K562 (cell line): Measurements from ENCODE around the gene TMEM273. TPM values are rescaled to one million over a fixed set of nuclear protein-coding genes. Genes with fewer than 3 reads are reported as not detected.

Source experiments
- ATF6 ChIP-seq: sonication (generic); formaldehyde crosslinking; IDR thresholded peaks from 2 replicates; pipeline ENCODE4 v1.4.0; 2020; ENCODE audit warnings: mild to moderate bottlenecking, missing genetic modification reagents
- BACH1 ChIP-seq: fragments of 200-800 bp; sonication (Bioruptor generic); IDR thresholded peaks from 2 replicates; pipeline ENCODE4 v1.6.1; 2016; ENCODE audit warnings: missing genetic modification characterization, missing compliant biosample characterization
- BRF1 ChIP-seq: IDR thresholded peaks from 3 replicates; pipeline ENCODE4 v1.6.1; 2011; ENCODE audit warnings: borderline replicate concordance, mild to moderate bottlenecking; ENCODE audit not compliant: insufficient read length; ENCODE audit errors: extremely low read depth
- E2F4 ChIP-seq: sonication (generic); formaldehyde crosslinking; IDR thresholded peaks from 2 replicates; pipeline ENCODE4 v1.8.0; 2022; ENCODE audit warnings: mild to moderate bottlenecking, low read depth, missing genetic modification reagents
- ELF1 ChIP-seq: fragments of 200-800 bp; sonication (Bioruptor generic); IDR thresholded peaks from 2 replicates; pipeline ENCODE4 v1.6.1; 2016; ENCODE audit warnings: missing genetic modification characterization, missing compliant biosample characterization
- ETV1 ChIP-seq: fragments of 450-650 bp; conservative IDR thresholded peaks from 2 replicates; pipeline ENCODE4 v1.6.1; 2016; ENCODE audit warnings: missing genetic modification characterization, control low read depth, low read depth, missing compliant biosample characterization
- FOXK1 ChIP-seq: sonication (generic); formaldehyde crosslinking; IDR thresholded peaks from 2 replicates; pipeline ENCODE4 v1.8.0; 2022; ENCODE audit warnings: missing genetic modification reagents, mild to moderate bottlenecking, borderline replicate concordance
- GABPA ChIP-seq: fragments of 200-800 bp; sonication (Bioruptor generic); conservative IDR thresholded peaks from 2 replicates; pipeline ENCODE4 v1.6.1; 2016; ENCODE audit warnings: low read depth, missing genetic modification characterization, missing compliant biosample characterization
- GATAD2A ChIP-seq: fragments of 450-650 bp; IDR thresholded peaks from 2 replicates; pipeline ENCODE4 v1.6.1; 2017
- HDAC1 ChIP-seq, 2 experiments: fragments of 450-650 bp; IDR thresholded peaks; 2 replicates each; pipeline ENCODE4 v1.6.1; 2016 to 2017; ENCODE audit warnings: inconsistent platforms in 1 of 2, mild to moderate bottlenecking in 1 of 2, moderate library complexity in 1 of 2
- LEF1 ChIP-seq: fragments of 450-650 bp; IDR thresholded peaks from 2 replicates; pipeline ENCODE4 v1.6.1; 2016; ENCODE audit warnings: mild to moderate bottlenecking
- NR4A1 ChIP-seq, 2 experiments: fragments of 250-450 bp in 1 of 2; fragments of 450-650 bp in 1 of 2; sonication (Bioruptor Pico) in 1 of 2; IDR thresholded peaks; 2 replicates each; pipeline versions ENCODE4 v1.4.0 to v1.6.1; 2016 to 2020; ENCODE audit warnings: mild to moderate bottlenecking in 2 of 2, missing compliant biosample characterization in 1 of 2, missing genetic modification characterization in 1 of 2, moderate library complexity in 1 of 2
- PCBP1 ChIP-seq: fragments of 200-400 bp; formaldehyde crosslinking; IDR thresholded peaks from 2 replicates; pipeline ENCODE4 v1.6.1; 2018; ENCODE audit warnings: mild to moderate bottlenecking, low read depth, low read length; ENCODE audit not compliant: poor library complexity, severe bottlenecking
- RBM25 ChIP-seq: fragments of 200-400 bp; formaldehyde crosslinking; IDR thresholded peaks from 2 replicates; pipeline ENCODE4 v1.6.1; 2018; ENCODE audit warnings: low read length, low read depth, moderate library complexity; ENCODE audit not compliant: severe bottlenecking
- SMARCE1 ChIP-seq: fragments of 450-650 bp; IDR thresholded peaks from 2 replicates; pipeline ENCODE4 v1.7.1; 2016; ENCODE audit warnings: mild to moderate bottlenecking
- SP2 ChIP-seq: IDR thresholded peaks from 2 replicates; pipeline ENCODE4 v1.6.1; 2011; ENCODE audit warnings: mild to moderate bottlenecking, low read depth, low read length, moderate library complexity; ENCODE audit not compliant: poor library complexity, severe bottlenecking; ENCODE audit errors: extremely low read depth
- TOE1 ChIP-seq, 2 experiments: fragments of 450-650 bp in 1 of 2; sonication (generic) in 1 of 2; formaldehyde crosslinking in 1 of 2; IDR thresholded peaks; 2 replicates each; pipeline versions ENCODE4 v1.7.1 to v1.8.0; 2016 to 2022; ENCODE audit warnings: borderline replicate concordance in 2 of 2, mild to moderate bottlenecking in 2 of 2, antibody characterized with exemption in 1 of 2, inconsistent platforms in 1 of 2, low read depth in 1 of 2, missing genetic modification reagents in 1 of 2, moderate library complexity in 1 of 2
- ZFX ChIP-seq: sonication (generic); formaldehyde crosslinking; IDR thresholded peaks from 2 replicates; pipeline ENCODE4 v1.8.0; 2022; ENCODE audit warnings: mild to moderate bottlenecking, missing genetic modification reagents, moderate library complexity
- ZNF124 ChIP-seq: sonication (generic); formaldehyde crosslinking; IDR thresholded peaks from 2 replicates; pipeline ENCODE4 v1.8.1; 2022; ENCODE audit warnings: missing genetic modification reagents
- ZNF134 ChIP-seq: fragments of 250-450 bp; sonication (Bioruptor Pico); conservative IDR thresholded peaks from 2 replicates; pipeline ENCODE4 v1.4.0; 2020
- ZNF140 ChIP-seq: fragments of 250-450 bp; sonication (Bioruptor Pico); IDR thresholded peaks from 2 replicates; pipeline ENCODE4 v1.8.0; 2021; ENCODE audit warnings: moderate library complexity, mild to moderate bottlenecking, inconsistent platforms
- ZNF395 ChIP-seq: fragments of 200-800 bp; sonication (Bioruptor generic); IDR thresholded peaks from 2 replicates; pipeline ENCODE4 v1.6.1; 2017; ENCODE audit warnings: missing genetic modification characterization, missing compliant biosample characterization
- ZNF561 ChIP-seq: fragments of 450-650 bp; formaldehyde crosslinking; conservative IDR thresholded peaks from 2 replicates; pipeline ENCODE4 v1.4.0; 2020; ENCODE audit warnings: mild to moderate bottlenecking, moderate library complexity
- polyA plus RNA-seq, 8 experiments: library from polyadenylated mRNA; depleted of rRNA in 4 of 8; stranded (reverse) in 5 of 8; unstranded in 3 of 8; fragments of >200 nt; fragmentation: Nextera tagmentation in 2 of 8; fragmentation: Illumina TruSeq in 1 of 8; extraction: Ambion mirVana in 2 of 8; extraction: Trizol in 1 of 8; gene quantifications; 2 replicates each; pipeline versions ENCODE4 v1.2.1 to v1.2.3, GENCODE V29; 2011 to 2014; ENCODE audit warnings: inconsistent platforms in 1 of 8, missing spikeins in 1 of 8
- total RNA-seq, 7 experiments: library from RNA; depleted of rRNA in 6 of 7; stranded (reverse); fragments of >200 nt in 6 of 7; fragmentation: Illumina TruSeq in 2 of 7; extraction: Trizol in 2 of 7; gene quantifications; 2 replicates each; pipeline versions ENCODE4 v1.2.1 to v1.2.3, GENCODE V29; 2011 to 2021; ENCODE audit warnings: low replicate concordance in 1 of 7

TMEM273 gene
- total and polyA plus RNA-seq, 9 of the 15 experiments (the other 6 are each of a cell fraction or from before 2014, with no cell fraction given): 39.2 to 131 (median 95.6) TPM

- TF ChIP-seq RBM25 (no peak), LEF1 (peak; percentile 62; the same call in 1 of the 2 replicates), ZNF140 (no peak), TOE1 (IDR thresholded peaks at IDR 0.05; ENCODE audit: borderline replicate concordance) (no peak; the same call in 1 of the 2 replicates), TOE1 (CRISPR knock-in tag; IDR thresholded peaks at IDR 0.05; ENCODE audit: borderline replicate concordance, low read depth) (no peak), ETV1 (tag) (0 out of 2 replicates have a peak, but pooled peaks have one; percentile 15), BACH1 (peak; percentile 74; the same call in 1 of the 2 replicates), BRF1 (no peak), ZNF561 (CRISPR knock-in tag) (no peak), GABPA (tag) (peak; percentile 23), HDAC1 (IDR thresholded peaks at IDR 0.05) (peak in 1 of 2 experiments; percentile 66; a peak in 2 of 4 replicates), ZNF395 (peak; percentile 89), FOXK1 (CRISPR knock-in tag) (no peak), ZNF124 (CRISPR knock-in tag) (no peak), SP2 (no peak), E2F4 (no peak), PCBP1 (no peak), NR4A1 (CRISPR knock-in tag; IDR thresholded peaks at IDR 0.05) (0 out of 2 replicates have a peak, but pooled peaks have one; percentile 59), NR4A1 (tag; IDR thresholded peaks at IDR 0.05) (peak; percentile 54; the same call in 1 of the 2 replicates), ELF1 (tag) (peak; percentile 60), ZNF134 (CRISPR knock-in tag) (no peak), GATAD2A (no peak; the same call in 1 of the 2 replicates), ATF6 (CRISPR knock-in tag) (no peak), ZFX (CRISPR knock-in tag) (peak; percentile 43; the same call in 1 of the 2 replicates), SMARCE1 (peak; percentile 77; the same call in 1 of the 2 replicates)
Measured at GRCh38 chr10:49225218-49225876, 37.2 kb upstream of the TMEM273 start (continued).
